OCI-LY7 (cell line): ENCODE data around the gene ANKRD44.

ENCODE experiments used
- CTCF ChIP-seq: fragments of 200-600 bp; sonication (generic); conservative IDR thresholded peaks from 2 replicates; pipeline ENCODE4 v1.5.1; 2014; ENCODE audit warnings: mild to moderate bottlenecking, antibody characterized with exemption, low read length, moderate library complexity, mixed read lengths
- EZH2phosphoT487 ChIP-seq: fragments of 200-600 bp; sonication (generic); IDR thresholded peaks from 2 replicates; pipeline ENCODE4 v1.6.1; 2018; ENCODE audit warnings: low read depth, borderline replicate concordance, mild to moderate bottlenecking, mixed run types, antibody characterized with exemption, low read length, moderate library complexity, mixed read lengths

GRCh38 chr2:197179744-197180498 is 130.7 kb downstream of the ANKRD44 start:
- TF ChIP-seq CTCF = no peak
- no peak for TF ChIP-seq EZH2phosphoT487
